ENCODE measurements around the gene MTUS2. TPM values are rescaled to one million over a fixed set of nuclear protein-coding genes. Genes with fewer than 3 reads are reported as not detected.

Gene MTUS2
- total RNA-seq, 1 experiment from 2014 or later: 0.35 TPM

- no peak overlapping the region for H3K4me3 Mint-ChIP-seq
- TF ChIP-seq CTCF (conservative IDR thresholded peaks at IDR 0.05): no peak
- no CpG with 5 or more reads among the region's 2 CpGs for WGBS (ENCODE audit: extremely low coverage, insufficient read length, low lambda C conversion rate)
Measured at GRCh38 chr13:29448174-29448573, 628.0 kb downstream of the MTUS2 start.

More at GRCh38 chr13:29448174-29448573, 628.0 kb downstream of the MTUS2 start:
- no peaks in the 10 kb centered on the region for H3K36me3 Mint-ChIP-seq (ENCODE audit: insufficient read depth in 1 of 3, low read depth in 3 of 3)
- H4K8ac ChIP-seq (replicated peaks; ENCODE audit: insufficient read length, low read depth, low read length): no peak overlapping the region
- no peak overlapping the region for H4K5ac ChIP-seq (ENCODE audit: insufficient read length, low read depth, low read length)
- no peaks in the 10 kb centered on the region for H3K79me2 ChIP-seq (ENCODE audit: insufficient read depth, low read length)
- no peak overlapping the region for H3K9ac ChIP-seq (ENCODE audit: extremely low read depth, insufficient read length, low read length)
- no peak overlapping the region for H3K18ac ChIP-seq (ENCODE audit: insufficient read length, low read depth, low read length)
- H3K79me1 ChIP-seq (ENCODE audit: insufficient read depth, low read depth, low read length, poor library complexity, severe bottlenecking): no peaks in the 10 kb centered on the region
- no peak overlapping the region for H2BK120ac ChIP-seq (ENCODE audit: low read depth, low read length, poor library complexity, severe bottlenecking)
- no peak overlapping the region for H3K27ac Mint-ChIP-seq
- H3K56ac ChIP-seq (ENCODE audit: insufficient read length, low read depth, low read length): no peak overlapping the region
- H3K14ac ChIP-seq (ENCODE audit: insufficient read depth, low read length): no peak overlapping the region
- H2BK20ac ChIP-seq (ENCODE audit: low read depth, low read length, poor library complexity, severe bottlenecking): no peak overlapping the region
- peaks cover 4% of the 10 kb centered on the region; the same call in 1 of the 2 replicates for H3K4me1 ChIP-seq (ENCODE audit: insufficient read depth, low read length)
- H3K23me2 ChIP-seq (ENCODE audit: insufficient read length, low read depth, low read length, poor library complexity, severe bottlenecking): no peaks in the 10 kb centered on the region
- H2BK12ac ChIP-seq (ENCODE audit: insufficient read length, low read depth, low read length): no peak overlapping the region
- no peak overlapping the region for H3K27ac ChIP-seq (ENCODE audit: insufficient read length, low read depth, low read length)
- no peak overlapping the region for H3K4ac ChIP-seq (ENCODE audit: low read depth, low read length)
- H2AFZ ChIP-seq (ENCODE audit: low read length): no peak overlapping the region
- no peaks in the 10 kb centered on the region for H4K20me1 ChIP-seq (ENCODE audit: control insufficient read depth, insufficient read depth, insufficient read length)
- H3K23ac ChIP-seq (ENCODE audit: insufficient read length, low read depth, low read length): no peak overlapping the region
- no peaks in the 10 kb centered on the region for H3K9me3 ChIP-seq (ENCODE audit: control insufficient read depth, low read depth, low read length)
- DNase-seq: no peak
- H2BK15ac ChIP-seq (ENCODE audit: low read depth, low read length): no peak overlapping the region
- peaks cover 0 to 10% of the 10 kb centered on the region in 2 experiments; a peak in 3 of 4 replicates for H3K4me1 Mint-ChIP-seq
- no peak overlapping the region for H2AK5ac ChIP-seq (ENCODE audit: insufficient read length, low read length)
- H3K4me2 ChIP-seq (ENCODE audit: insufficient read depth, insufficient read length, low read length): no peak overlapping the region
- H3K9me3 Mint-ChIP-seq: no peaks in the 10 kb centered on the region
- H3K27me3 Mint-ChIP-seq (ENCODE audit: low read depth): no peaks in the 10 kb centered on the region
- no peak overlapping the region for H3T11ph ChIP-seq (ENCODE audit: low read length)
- no peak overlapping the region for H4K91ac ChIP-seq (ENCODE audit: insufficient read length, low read depth, low read length)
- no peak overlapping the region for H2BK5ac ChIP-seq (ENCODE audit: insufficient read length, low read length)
- no peaks in the 10 kb centered on the region for H3K27me3 ChIP-seq (ENCODE audit: insufficient read depth, low read length)

Data from H9 (cell line).